Glomerular endothelial cell (primary cell): Measurements from ENCODE around the gene ATG2B. TPM values are rescaled to one million over a fixed set of nuclear protein-coding genes. Genes with fewer than 3 reads are reported as not detected.

Source experiments
- DNase-seq: peaks from one replicate; pipeline ENCODE4 v3.0.0-alpha.2; 2011; ENCODE audit warnings: low read depth, low spot score; ENCODE audit errors: extremely low read depth
- total RNA-seq: library from RNA; depleted of rRNA; stranded (reverse); fragments of >200 nt; gene quantifications from 2 replicates; pipeline ENCODE4 v1.2.3, GENCODE V29; 2015

The ATG2B gene
- total RNA-seq, 1 donor from 2014 or later = 13.9 TPM

GRCh38 chr14:96310906-96311305, 52.2 kb downstream of the ATG2B start:
- DNase-seq = no peak

GRCh38 chr14:96309896-96310330, 53.2 kb downstream of the ATG2B start:
- no peak for DNase-seq

GRCh38 chr14:96309133-96309895, 53.8 kb downstream of the ATG2B start:
- no peak for DNase-seq

GRCh38 chr14:96307434-96307833, 55.7 kb downstream of the ATG2B start:
- no peak for DNase-seq

GRCh38 chr14:96304956-96305355, 58.2 kb downstream of the ATG2B start:
- no peak for DNase-seq

- DNase-seq = no peak
Measured at GRCh38 chr14:96303981-96304380, 59.2 kb downstream of the ATG2B start.

GRCh38 chr14:96299441-96299840, 63.7 kb downstream of the ATG2B start:
- DNase-seq = no peak

GRCh38 chr14:96297997-96298515, 65.1 kb downstream of the ATG2B start:
- no peak for DNase-seq

GRCh38 chr14:96297000-96297399, 66.1 kb downstream of the ATG2B start:
- no peak for DNase-seq

- no peak for DNase-seq
Measured at GRCh38 chr14:96294246-96294645, 68.9 kb downstream of the ATG2B start.

- no peak for DNase-seq
Measured at GRCh38 chr14:96287856-96288255, 75.3 kb downstream of the ATG2B start.

GRCh38 chr14:96286251-96286650, 76.9 kb downstream of the ATG2B start:
- DNase-seq = no peak

GRCh38 chr14:96285667-96286066, 77.5 kb downstream of the ATG2B start:
- no peak for DNase-seq

- no peak for DNase-seq
Measured at GRCh38 chr14:96284430-96284829, 78.7 kb downstream of the ATG2B start.

GRCh38 chr14:96284008-96284407, 79.1 kb downstream of the ATG2B start:
- no peak for DNase-seq

GRCh38 chr14:96281486-96281885, 81.7 kb downstream of the ATG2B start:
- no peak for DNase-seq

- DNase-seq = no peak
Measured at GRCh38 chr14:96280104-96280503, 83.0 kb downstream of the ATG2B start.

GRCh38 chr14:96279564-96279963, 83.6 kb downstream of the ATG2B start:
- no peak for DNase-seq

- DNase-seq = no peak
Measured at GRCh38 chr14:96277890-96278289, 85.3 kb downstream of the ATG2B start.

GRCh38 chr14:96275177-96276112, 87.7 kb downstream of the ATG2B start:
- DNase-seq = no peak

GRCh38 chr14:96274543-96274942, 88.6 kb downstream of the ATG2B start:
- DNase-seq = no peak
